GM12878 (cell line): ENCODE results near the gene MCOLN2. TPM values are rescaled to one million over a fixed set of nuclear protein-coding genes. Genes with fewer than 3 reads are reported as not detected.

Source experiments
- HDGF ChIP-seq: fragments of 450-650 bp; IDR thresholded peaks from 2 replicates; pipeline ENCODE4 v1.6.1; 2016; ENCODE audit warnings: antibody characterized with exemption
- IKZF1 ChIP-seq: fragments of 450-650 bp; conservative IDR thresholded peaks from 2 replicates; pipeline ENCODE4 v1.6.1; 2017; ENCODE audit warnings: antibody characterized with exemption, mild to moderate bottlenecking
- SPI1 ChIP-seq: IDR thresholded peaks from 2 replicates; pipeline ENCODE4 v1.6.1; 2011; ENCODE audit warnings: low read depth, mild to moderate bottlenecking, low read length, moderate library complexity, borderline replicate concordance; ENCODE audit not compliant: insufficient read depth
- SREBF1 ChIP-seq: IDR thresholded peaks from 2 replicates; pipeline ENCODE4 v1.6.1; 2012; ENCODE audit warnings: mild to moderate bottlenecking, low read length
- ZNF207 ChIP-seq: fragments of 450-650 bp; IDR thresholded peaks from 2 replicates; pipeline ENCODE4 v1.6.1; 2014; ENCODE audit warnings: antibody characterized with exemption, mild to moderate bottlenecking, borderline replicate concordance
- polyA plus RNA-seq, 11 experiments: library from polyadenylated mRNA; depleted of rRNA in 4 of 11; unstranded in 6 of 11; stranded (reverse) in 5 of 11; fragments of >200 nt; fragmentation: Nextera tagmentation in 4 of 11; fragmentation: Illumina TruSeq in 1 of 11; extraction: Ambion mirVana in 4 of 11; extraction: Trizol in 1 of 11; gene quantifications; 1 replicate in 1 of 11; 2 replicates in 10 of 11; pipeline versions ENCODE4 v1.2.1 to v1.2.3, GENCODE V29; 2011 to 2016; ENCODE audit warnings: inconsistent platforms in 2 of 11, missing spikeins in 2 of 11, low read depth in 1 of 11
- total RNA-seq, 4 experiments: library from RNA; depleted of rRNA in 3 of 4; stranded (reverse); fragments of >200 nt in 3 of 4; fragmentation: Illumina TruSeq in 1 of 4; extraction: Trizol in 1 of 4; gene quantifications; 2 replicates each; pipeline versions ENCODE4 v1.2.1 to v1.2.3, GENCODE V29; 2013 to 2021
- TF ChIP-seq, protein P1 (sequence below): fragments of 450-650 bp; formaldehyde crosslinking; IDR thresholded peaks from 2 replicates; pipeline ENCODE4 v1.4.0; 2020; ENCODE audit warnings: mild to moderate bottlenecking, moderate library complexity
- TF ChIP-seq, protein P2 (sequence below): IDR thresholded peaks from 2 replicates; pipeline ENCODE4 v1.6.1; 2012; ENCODE audit warnings: low read depth, low read length, improper control_type of control experiment
- TF ChIP-seq, protein P3 (sequence below): IDR thresholded peaks from 2 replicates; pipeline ENCODE4 v1.6.1; 2011; ENCODE audit warnings: borderline replicate concordance, low read depth, mild to moderate bottlenecking, moderate library complexity, low read length; ENCODE audit not compliant: insufficient read depth, poor library complexity, severe bottlenecking

Gene MCOLN2
- total and polyA plus RNA-seq, 10 of the 15 experiments (the other 5 are each of a cell fraction or from before 2014, with no cell fraction given), result 25.9 to 233 (median 109) TPM

DNA sequence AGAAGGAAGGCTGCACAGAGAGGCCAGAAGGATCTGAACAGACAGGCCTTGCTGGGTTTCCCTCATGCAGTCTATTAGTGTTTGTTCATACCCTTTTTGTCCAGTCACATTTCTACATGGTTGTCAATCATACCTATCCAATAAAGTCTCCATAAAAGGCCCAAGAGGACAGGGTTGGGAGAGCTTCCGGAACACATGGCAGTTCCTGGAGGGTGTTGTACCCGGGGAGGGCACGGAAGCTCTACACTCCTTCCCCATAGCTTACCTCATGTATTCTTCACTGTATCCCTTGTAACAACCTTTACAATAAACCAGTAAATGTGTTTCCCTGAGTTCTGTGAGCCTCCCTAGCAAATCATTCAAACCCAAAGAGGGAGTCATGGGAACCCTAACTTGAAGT lies 28.0 kb downstream of the MCOLN2 start (continued):
- no peak for TF ChIP-seq IKZF1
- TF ChIP-seq, protein P1, sequence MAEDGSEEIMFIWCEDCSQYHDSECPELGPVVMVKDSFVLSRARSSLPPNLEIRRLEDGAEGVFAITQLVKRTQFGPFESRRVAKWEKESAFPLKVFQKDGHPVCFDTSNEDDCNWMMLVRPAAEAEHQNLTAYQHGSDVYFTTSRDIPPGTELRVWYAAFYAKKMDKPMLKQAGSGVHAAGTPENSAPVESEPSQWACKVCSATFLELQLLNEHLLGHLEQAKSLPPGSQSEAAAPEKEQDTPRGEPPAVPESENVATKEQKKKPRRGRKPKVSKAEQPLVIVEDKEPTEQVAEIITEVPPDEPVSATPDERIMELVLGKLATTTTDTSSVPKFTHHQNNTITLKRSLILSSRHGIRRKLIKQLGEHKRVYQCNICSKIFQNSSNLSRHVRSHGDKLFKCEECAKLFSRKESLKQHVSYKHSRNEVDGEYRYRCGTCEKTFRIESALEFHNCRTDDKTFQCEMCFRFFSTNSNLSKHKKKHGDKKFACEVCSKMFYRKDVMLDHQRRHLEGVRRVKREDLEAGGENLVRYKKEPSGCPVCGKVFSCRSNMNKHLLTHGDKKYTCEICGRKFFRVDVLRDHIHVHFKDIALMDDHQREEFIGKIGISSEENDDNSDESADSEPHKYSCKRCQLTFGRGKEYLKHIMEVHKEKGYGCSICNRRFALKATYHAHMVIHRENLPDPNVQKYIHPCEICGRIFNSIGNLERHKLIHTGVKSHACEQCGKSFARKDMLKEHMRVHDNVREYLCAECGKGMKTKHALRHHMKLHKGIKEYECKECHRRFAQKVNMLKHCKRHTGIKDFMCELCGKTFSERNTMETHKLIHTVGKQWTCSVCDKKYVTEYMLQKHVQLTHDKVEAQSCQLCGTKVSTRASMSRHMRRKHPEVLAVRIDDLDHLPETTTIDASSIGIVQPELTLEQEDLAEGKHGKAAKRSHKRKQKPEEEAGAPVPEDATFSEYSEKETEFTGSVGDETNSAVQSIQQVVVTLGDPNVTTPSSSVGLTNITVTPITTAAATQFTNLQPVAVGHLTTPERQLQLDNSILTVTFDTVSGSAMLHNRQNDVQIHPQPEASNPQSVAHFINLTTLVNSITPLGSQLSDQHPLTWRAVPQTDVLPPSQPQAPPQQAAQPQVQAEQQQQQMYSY (CRISPR knock-in tag), result no peak
- TF ChIP-seq HDGF, result no peak
- TF ChIP-seq, protein P2, sequence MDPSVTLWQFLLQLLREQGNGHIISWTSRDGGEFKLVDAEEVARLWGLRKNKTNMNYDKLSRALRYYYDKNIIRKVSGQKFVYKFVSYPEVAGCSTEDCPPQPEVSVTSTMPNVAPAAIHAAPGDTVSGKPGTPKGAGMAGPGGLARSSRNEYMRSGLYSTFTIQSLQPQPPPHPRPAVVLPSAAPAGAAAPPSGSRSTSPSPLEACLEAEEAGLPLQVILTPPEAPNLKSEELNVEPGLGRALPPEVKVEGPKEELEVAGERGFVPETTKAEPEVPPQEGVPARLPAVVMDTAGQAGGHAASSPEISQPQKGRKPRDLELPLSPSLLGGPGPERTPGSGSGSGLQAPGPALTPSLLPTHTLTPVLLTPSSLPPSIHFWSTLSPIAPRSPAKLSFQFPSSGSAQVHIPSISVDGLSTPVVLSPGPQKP, result no peak
- TF ChIP-seq SPI1, result no peak
- TF ChIP-seq ZNF207, result no peak
- TF ChIP-seq, protein P3, sequence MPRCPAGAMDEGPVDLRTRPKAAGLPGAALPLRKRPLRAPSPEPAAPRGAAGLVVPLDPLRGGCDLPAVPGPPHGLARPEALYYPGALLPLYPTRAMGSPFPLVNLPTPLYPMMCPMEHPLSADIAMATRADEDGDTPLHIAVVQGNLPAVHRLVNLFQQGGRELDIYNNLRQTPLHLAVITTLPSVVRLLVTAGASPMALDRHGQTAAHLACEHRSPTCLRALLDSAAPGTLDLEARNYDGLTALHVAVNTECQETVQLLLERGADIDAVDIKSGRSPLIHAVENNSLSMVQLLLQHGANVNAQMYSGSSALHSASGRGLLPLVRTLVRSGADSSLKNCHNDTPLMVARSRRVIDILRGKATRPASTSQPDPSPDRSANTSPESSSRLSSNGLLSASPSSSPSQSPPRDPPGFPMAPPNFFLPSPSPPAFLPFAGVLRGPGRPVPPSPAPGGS, result no peak
- TF ChIP-seq SREBF1, result no peak
